K562 (cell line): ENCODE measurements around the gene REEP6. TPM values are rescaled to one million over a fixed set of nuclear protein-coding genes. Genes with fewer than 3 reads are reported as not detected.

ENCODE experiments used
- ADNP ChIP-seq: fragments of 200-800 bp; sonication (Bioruptor generic); IDR thresholded peaks from 2 replicates; pipeline ENCODE4 v1.6.1; 2016; ENCODE audit warnings: missing genetic modification characterization, missing compliant biosample characterization
- DPF2 ChIP-seq: fragments of 450-650 bp; IDR thresholded peaks from 2 replicates; pipeline ENCODE4 v1.6.1; 2016
- E2F3 ChIP-seq: fragments of 250-450 bp; sonication (Bioruptor Pico); IDR thresholded peaks from 2 replicates; pipeline ENCODE4 v1.4.0; 2020; ENCODE audit warnings: mild to moderate bottlenecking
- KLF13 ChIP-seq: fragments of 450-650 bp; IDR thresholded peaks from 2 replicates; pipeline ENCODE4 v1.6.1; 2016; ENCODE audit warnings: missing genetic modification characterization, low read depth, mild to moderate bottlenecking, missing compliant biosample characterization, moderate library complexity, borderline replicate concordance
- MEIS2 ChIP-seq: fragments of 450-650 bp; IDR thresholded peaks from 2 replicates; pipeline ENCODE4 v1.6.1; 2014; ENCODE audit warnings: mild to moderate bottlenecking; ENCODE audit not compliant: partially characterized antibody
- NR3C1 ChIP-seq: sonication (generic); formaldehyde crosslinking; IDR thresholded peaks from 2 replicates; pipeline ENCODE4 v1.8.1; 2022; ENCODE audit warnings: missing genetic modification reagents
- POLR2G ChIP-seq: fragments of 200-400 bp; formaldehyde crosslinking; IDR thresholded peaks from 2 replicates; pipeline ENCODE4 v1.6.1; 2017; ENCODE audit warnings: low read depth, mild to moderate bottlenecking, antibody characterized with exemption, low read length, moderate library complexity
- RBM22 ChIP-seq: fragments of 200-400 bp; formaldehyde crosslinking; IDR thresholded peaks from 2 replicates; pipeline ENCODE4 v1.6.1; 2018; ENCODE audit warnings: low read length, low read depth; ENCODE audit not compliant: poor library complexity, severe bottlenecking
- SIN3A ChIP-seq, 2 experiments: fragments of 150-350 bp in 1 of 2; IDR thresholded peaks; 2 replicates each; pipeline ENCODE4 v1.6.1; 2011 to 2016; ENCODE audit warnings: borderline replicate concordance in 2 of 2, low read depth in 2 of 2, low read length in 2 of 2, mild to moderate bottlenecking in 2 of 2, moderate library complexity in 2 of 2; ENCODE audit not compliant: control insufficient read depth in 1 of 2
- YBX1 ChIP-seq: fragments of 450-650 bp; IDR thresholded peaks from 2 replicates; pipeline ENCODE4 v1.7.1; 2016; ENCODE audit warnings: mild to moderate bottlenecking
- ZNF134 ChIP-seq: fragments of 250-450 bp; sonication (Bioruptor Pico); conservative IDR thresholded peaks from 2 replicates; pipeline ENCODE4 v1.4.0; 2020
- polyA plus RNA-seq, 8 experiments: library from polyadenylated mRNA; depleted of rRNA in 4 of 8; stranded (reverse) in 5 of 8; unstranded in 3 of 8; fragments of >200 nt; fragmentation: Nextera tagmentation in 2 of 8; fragmentation: Illumina TruSeq in 1 of 8; extraction: Ambion mirVana in 2 of 8; extraction: Trizol in 1 of 8; gene quantifications; 2 replicates each; pipeline versions ENCODE4 v1.2.1 to v1.2.3, GENCODE V29; 2011 to 2014; ENCODE audit warnings: inconsistent platforms in 1 of 8, missing spikeins in 1 of 8
- total RNA-seq, 7 experiments: library from RNA; depleted of rRNA in 6 of 7; stranded (reverse); fragments of >200 nt in 6 of 7; fragmentation: Illumina TruSeq in 2 of 7; extraction: Trizol in 2 of 7; gene quantifications; 2 replicates each; pipeline versions ENCODE4 v1.2.1 to v1.2.3, GENCODE V29; 2011 to 2021; ENCODE audit warnings: low replicate concordance in 1 of 7
- TF ChIP-seq, protein P1 (sequence below), 2 experiments: fragments of 450-650 bp; conservative IDR thresholded peaks; 2 replicates each; pipeline ENCODE4 v1.6.1; 2017; ENCODE audit warnings: mild to moderate bottlenecking in 2 of 2, moderate library complexity in 2 of 2
- TF ChIP-seq, protein P2 (sequence below): fragments of 250-450 bp; sonication (Bioruptor Pico); IDR thresholded peaks from 2 replicates; pipeline ENCODE4 v1.5.0; 2021; ENCODE audit warnings: mild to moderate bottlenecking, moderate library complexity
- TF ChIP-seq, protein P3 (sequence below): fragments of 200-400 bp; formaldehyde crosslinking; IDR thresholded peaks from 2 replicates; pipeline ENCODE4 v1.6.1; 2017; ENCODE audit warnings: mild to moderate bottlenecking, low read depth, low read length, moderate library complexity
- TF ChIP-seq, protein P4 (sequence below): fragments of 450-650 bp; formaldehyde crosslinking; IDR thresholded peaks from 2 replicates; pipeline ENCODE4 v1.4.0; 2022; ENCODE audit warnings: missing genetic modification characterization
- TF ChIP-seq, protein P5 (sequence below): fragments of 450-650 bp; IDR thresholded peaks from 2 replicates; pipeline ENCODE4 v1.6.1; 2014; ENCODE audit warnings: low read depth, mild to moderate bottlenecking, moderate library complexity, borderline replicate concordance

The REEP6 gene
- total and polyA plus RNA-seq, 9 of the 15 experiments (the other 6 are each of a cell fraction or from before 2014, with no cell fraction given) = 1.2 to 64.2 (median 12.7) TPM

DNA sequence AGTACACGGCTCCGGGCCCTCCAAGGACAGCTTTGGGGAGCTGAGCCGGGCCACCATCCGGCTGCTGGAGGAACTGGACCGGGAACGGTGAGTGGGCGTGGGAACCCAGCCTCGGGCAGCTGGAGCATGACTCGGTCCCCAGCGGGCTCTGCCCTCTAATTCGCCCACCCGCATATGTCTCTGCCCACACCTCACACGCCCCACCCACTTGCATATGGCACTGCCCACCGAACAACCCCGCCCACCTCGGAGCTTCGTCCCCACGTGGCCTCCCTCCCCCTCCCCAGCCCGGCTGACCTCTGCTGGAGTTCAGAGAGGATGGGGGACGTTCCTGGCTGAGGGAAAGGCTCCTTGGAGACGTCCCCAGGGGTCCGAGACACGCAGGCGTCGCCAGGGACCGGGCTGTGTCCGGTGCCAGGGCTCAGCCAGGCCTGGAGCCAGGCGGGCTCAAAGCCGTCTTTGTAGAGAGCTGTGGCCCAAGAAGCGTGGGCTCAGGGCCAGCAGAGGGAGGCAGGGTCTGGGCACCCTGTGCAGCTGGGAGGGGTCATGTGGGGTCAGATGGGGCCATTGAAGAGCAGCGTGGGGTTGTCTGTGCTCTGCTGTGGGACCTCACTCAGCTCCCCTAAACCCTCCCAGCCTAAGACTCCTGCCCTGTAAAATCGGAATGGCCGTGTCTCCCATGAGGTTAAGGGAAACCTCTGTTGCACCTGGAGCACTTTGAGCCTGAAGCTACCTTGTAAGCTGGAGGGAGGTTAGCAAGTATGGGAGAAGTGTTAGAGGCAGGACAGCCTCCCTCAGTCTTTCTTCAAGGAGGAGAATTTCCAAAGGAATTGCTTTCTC is 37.2 kb upstream of the REEP6 start (continued):
- TF ChIP-seq KLF13 (tag) (no peak), E2F3 (CRISPR knock-in tag) (no peak), SIN3A (IDR thresholded peaks at IDR 0.05; ENCODE audit: borderline replicate concordance in 2 of 2, control insufficient read depth in 1 of 2, low read depth in 2 of 2, low read length in 2 of 2) (0 out of 4 replicates have a peak, but pooled peaks of 1 of the 2 experiments have one; percentile 23), ADNP (tag) (no peak), RBM22 (peak; percentile 78), DPF2 (no peak), NR3C1 (CRISPR knock-in tag) (0 out of 2 replicates have a peak, but pooled peaks have one; percentile 24), MEIS2 (no peak), YBX1 (no peak), POLR2G (peak; percentile 63), ZNF134 (no peak)
- TF ChIP-seq, protein P1, sequence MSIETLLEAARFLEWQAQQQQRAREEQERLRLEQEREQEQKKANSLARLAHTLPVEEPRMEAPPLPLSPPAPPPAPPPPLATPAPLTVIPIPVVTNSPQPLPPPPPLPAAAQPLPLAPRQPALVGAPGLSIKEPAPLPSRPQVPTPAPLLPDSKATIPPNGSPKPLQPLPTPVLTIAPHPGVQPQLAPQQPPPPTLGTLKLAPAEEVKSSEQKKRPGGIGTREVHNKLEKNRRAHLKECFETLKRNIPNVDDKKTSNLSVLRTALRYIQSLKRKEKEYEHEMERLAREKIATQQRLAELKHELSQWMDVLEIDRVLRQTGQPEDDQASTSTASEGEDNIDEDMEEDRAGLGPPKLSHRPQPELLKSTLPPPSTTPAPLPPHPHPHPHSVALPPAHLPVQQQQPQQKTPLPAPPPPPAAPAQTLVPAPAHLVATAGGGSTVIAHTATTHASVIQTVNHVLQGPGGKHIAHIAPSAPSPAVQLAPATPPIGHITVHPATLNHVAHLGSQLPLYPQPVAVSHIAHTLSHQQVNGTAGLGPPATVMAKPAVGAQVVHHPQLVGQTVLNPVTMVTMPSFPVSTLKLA (conservative IDR thresholded peaks at IDR 0.05) = peak in 1 of 2 experiments; percentile 52; a peak in 3 of 4 replicates
- TF ChIP-seq, protein P2, sequence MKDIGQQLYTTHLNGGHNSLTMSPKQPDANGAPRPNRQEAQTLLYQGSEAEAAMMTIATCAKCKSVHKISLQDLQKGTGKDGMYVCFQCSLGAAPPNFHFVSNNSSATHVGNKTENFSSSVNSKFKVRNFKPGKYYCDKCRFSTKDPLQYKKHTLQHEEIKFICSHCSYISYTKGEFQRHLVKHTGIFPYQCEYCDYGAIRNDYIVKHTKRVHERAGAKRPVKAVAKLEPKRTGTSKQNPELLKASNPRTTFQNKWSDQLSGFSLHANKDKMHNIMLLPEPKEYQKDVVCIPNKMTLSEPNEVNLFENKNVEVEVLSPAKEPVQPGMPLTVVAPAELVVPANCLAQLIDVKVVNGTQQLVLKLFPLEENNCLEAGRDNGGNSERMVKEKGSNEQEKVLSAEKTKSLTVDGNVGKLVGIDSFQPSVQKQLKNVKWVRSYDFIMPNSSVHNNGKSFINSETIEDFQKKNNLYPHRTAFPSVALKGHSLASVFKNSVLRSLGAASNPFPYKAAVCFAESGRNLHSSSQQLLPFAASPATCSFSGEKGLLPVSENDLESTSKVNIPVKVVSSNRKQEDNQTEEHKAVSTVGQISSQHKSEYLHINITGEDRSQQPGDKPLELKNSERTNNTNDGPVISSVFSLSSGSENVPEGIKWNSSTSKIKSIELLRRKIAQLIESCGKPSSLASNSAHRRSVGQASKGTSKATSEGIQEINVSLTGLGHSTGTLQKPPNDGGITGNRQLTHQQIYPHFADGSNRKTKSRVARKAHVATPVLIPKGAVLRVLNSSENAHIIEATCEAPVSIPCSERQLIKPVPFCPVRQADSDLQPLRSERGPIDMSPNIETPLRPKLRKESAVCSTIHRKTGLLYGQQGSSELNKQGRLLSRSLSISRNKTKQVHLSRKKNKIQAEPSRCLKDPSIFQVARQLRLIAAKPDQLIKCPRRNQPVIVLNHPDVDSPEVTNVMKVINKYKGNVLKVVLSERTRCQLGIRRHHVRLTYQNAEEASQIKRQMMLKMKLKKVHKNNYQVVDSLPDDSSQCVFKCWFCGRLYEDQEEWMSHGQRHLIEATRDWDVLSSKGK (CRISPR knock-in tag) = no peak
- TF ChIP-seq, protein P3, sequence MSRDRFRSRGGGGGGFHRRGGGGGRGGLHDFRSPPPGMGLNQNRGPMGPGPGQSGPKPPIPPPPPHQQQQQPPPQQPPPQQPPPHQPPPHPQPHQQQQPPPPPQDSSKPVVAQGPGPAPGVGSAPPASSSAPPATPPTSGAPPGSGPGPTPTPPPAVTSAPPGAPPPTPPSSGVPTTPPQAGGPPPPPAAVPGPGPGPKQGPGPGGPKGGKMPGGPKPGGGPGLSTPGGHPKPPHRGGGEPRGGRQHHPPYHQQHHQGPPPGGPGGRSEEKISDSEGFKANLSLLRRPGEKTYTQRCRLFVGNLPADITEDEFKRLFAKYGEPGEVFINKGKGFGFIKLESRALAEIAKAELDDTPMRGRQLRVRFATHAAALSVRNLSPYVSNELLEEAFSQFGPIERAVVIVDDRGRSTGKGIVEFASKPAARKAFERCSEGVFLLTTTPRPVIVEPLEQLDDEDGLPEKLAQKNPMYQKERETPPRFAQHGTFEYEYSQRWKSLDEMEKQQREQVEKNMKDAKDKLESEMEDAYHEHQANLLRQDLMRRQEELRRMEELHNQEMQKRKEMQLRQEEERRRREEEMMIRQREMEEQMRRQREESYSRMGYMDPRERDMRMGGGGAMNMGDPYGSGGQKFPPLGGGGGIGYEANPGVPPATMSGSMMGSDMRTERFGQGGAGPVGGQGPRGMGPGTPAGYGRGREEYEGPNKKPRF = no peak
- TF ChIP-seq, protein P4, sequence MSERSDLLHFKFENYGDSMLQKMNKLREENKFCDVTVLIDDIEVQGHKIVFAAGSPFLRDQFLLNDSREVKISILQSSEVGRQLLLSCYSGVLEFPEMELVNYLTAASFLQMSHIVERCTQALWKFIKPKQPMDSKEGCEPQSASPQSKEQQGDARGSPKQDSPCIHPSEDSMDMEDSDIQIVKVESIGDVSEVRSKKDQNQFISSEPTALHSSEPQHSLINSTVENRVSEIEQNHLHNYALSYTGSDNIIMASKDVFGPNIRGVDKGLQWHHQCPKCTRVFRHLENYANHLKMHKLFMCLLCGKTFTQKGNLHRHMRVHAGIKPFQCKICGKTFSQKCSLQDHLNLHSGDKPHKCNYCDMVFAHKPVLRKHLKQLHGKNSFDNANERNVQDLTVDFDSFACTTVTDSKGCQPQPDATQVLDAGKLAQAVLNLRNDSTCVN (CRISPR knock-in tag) = no peak
- TF ChIP-seq, protein P5, sequence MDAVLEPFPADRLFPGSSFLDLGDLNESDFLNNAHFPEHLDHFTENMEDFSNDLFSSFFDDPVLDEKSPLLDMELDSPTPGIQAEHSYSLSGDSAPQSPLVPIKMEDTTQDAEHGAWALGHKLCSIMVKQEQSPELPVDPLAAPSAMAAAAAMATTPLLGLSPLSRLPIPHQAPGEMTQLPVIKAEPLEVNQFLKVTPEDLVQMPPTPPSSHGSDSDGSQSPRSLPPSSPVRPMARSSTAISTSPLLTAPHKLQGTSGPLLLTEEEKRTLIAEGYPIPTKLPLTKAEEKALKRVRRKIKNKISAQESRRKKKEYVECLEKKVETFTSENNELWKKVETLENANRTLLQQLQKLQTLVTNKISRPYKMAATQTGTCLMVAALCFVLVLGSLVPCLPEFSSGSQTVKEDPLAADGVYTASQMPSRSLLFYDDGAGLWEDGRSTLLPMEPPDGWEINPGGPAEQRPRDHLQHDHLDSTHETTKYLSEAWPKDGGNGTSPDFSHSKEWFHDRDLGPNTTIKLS = no peak
